ENCODE measurements around the gene TTC3.

Gene TTC3

DNA sequence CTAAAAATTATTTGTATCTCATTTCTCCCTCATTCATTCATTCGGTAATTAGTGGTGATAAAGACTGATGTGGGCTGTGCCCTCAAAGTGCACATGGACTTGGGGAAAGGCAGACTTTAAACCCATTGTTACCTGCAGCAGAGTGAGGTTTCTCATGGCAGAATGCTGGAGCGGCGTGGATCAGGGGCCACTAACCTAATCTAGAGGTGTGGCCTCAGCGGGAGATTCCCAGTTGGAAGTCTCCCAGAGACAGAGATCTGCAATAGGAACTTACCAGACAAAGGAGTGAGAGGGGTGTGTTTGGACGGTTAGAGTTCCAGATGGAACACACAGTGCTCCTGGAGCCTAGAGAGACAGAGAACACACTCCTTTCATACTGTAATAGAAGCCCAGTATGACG lies 120.6 kb downstream of the TTC3 start:
- Histone ChIP-seq H3K27me3 (replicated peaks) (no peaks in the 10 kb centered on the region), H3K27ac (no peak overlapping the region), H3K4me3 (ENCODE audit: low read depth, low read length) (no peak overlapping the region), H3K36me3 (replicated peaks) (peaks cover 67% of the 10 kb centered on the region)
- TF ChIP-seq, protein P1, sequence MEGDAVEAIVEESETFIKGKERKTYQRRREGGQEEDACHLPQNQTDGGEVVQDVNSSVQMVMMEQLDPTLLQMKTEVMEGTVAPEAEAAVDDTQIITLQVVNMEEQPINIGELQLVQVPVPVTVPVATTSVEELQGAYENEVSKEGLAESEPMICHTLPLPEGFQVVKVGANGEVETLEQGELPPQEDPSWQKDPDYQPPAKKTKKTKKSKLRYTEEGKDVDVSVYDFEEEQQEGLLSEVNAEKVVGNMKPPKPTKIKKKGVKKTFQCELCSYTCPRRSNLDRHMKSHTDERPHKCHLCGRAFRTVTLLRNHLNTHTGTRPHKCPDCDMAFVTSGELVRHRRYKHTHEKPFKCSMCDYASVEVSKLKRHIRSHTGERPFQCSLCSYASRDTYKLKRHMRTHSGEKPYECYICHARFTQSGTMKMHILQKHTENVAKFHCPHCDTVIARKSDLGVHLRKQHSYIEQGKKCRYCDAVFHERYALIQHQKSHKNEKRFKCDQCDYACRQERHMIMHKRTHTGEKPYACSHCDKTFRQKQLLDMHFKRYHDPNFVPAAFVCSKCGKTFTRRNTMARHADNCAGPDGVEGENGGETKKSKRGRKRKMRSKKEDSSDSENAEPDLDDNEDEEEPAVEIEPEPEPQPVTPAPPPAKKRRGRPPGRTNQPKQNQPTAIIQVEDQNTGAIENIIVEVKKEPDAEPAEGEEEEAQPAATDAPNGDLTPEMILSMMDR (IDR thresholded peaks at IDR 0.05; ENCODE audit: low read depth, low read length, missing control alignments): no peak
- in situ Hi-C loops (cut with HindIII; ENCODE audit: low pct_ligation_motif_present, low sequenced_read_pairs): no loop called here
- DNase-seq: no peak

DNA sequence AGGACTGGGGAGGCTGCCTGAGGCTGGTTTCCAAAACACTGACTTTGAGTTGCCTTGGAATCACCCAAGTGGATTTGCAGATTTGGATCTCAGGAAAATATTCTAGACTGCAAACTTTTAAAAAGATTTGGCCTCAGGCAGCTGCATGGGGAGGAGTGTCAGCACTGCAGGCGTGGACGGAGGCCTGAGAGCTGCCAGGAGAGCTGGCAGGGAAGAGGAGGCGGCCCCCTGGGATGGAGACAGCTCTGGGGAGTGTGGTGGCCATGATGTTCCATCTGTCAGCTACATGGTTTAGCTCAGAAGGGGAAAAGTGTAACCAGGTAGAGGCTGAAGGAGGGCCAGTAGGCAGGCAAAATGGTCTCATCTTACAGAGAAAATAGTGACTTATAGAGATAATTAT lies 122.0 kb downstream of the TTC3 start:
- peaks cover 63% of the 10 kb centered on the region for H3K36me3 ChIP-seq (replicated peaks)

DNA sequence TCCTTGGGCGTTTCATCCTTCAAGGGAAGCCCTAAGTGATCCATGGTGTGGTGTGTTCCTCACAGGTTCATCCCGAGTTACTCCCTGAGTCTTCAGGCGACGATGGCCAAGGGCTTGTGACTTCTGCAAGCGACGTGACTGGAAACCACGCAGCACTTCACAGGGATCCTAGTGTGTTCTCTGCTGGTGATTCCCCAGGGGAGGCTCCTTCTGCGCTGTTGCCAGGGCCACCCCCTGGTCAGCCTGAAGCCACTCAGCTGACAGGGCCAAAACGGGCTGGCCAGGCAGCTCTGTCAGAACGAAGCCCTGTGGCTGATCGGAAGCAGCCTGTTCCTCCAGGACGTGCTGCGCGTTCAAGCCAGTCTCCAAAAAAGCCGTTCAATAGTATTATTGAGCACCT lies 122.6 kb downstream of the TTC3 start:
- Histone ChIP-seq H3K27ac (no peak overlapping the region), H3K4me3 (ENCODE audit: low read depth, low read length) (no peak overlapping the region), H3K36me3 (replicated peaks) (peaks cover 63% of the 10 kb centered on the region), H3K27me3 (replicated peaks) (no peaks in the 10 kb centered on the region)
- DNase-seq: no peak
- in situ Hi-C loops (cut with HindIII; ENCODE audit: low pct_ligation_motif_present, low sequenced_read_pairs): no loop called here
- TF ChIP-seq, protein P1 (IDR thresholded peaks at IDR 0.05; ENCODE audit: low read depth, low read length, missing control alignments): no peak

More for the DNA sequence above, 122.0 kb downstream of the TTC3 start:
- Histone ChIP-seq H3K27me3 (replicated peaks) (no peaks in the 10 kb centered on the region), H3K27ac (no peak overlapping the region), H3K4me3 (ENCODE audit: low read depth, low read length) (no peak overlapping the region)
- in situ Hi-C loops (cut with HindIII; ENCODE audit: low pct_ligation_motif_present, low sequenced_read_pairs): no loop called here
- no peak for DNase-seq
- TF ChIP-seq, protein P1 (IDR thresholded peaks at IDR 0.05; ENCODE audit: low read depth, low read length, missing control alignments): no peak

DNA sequence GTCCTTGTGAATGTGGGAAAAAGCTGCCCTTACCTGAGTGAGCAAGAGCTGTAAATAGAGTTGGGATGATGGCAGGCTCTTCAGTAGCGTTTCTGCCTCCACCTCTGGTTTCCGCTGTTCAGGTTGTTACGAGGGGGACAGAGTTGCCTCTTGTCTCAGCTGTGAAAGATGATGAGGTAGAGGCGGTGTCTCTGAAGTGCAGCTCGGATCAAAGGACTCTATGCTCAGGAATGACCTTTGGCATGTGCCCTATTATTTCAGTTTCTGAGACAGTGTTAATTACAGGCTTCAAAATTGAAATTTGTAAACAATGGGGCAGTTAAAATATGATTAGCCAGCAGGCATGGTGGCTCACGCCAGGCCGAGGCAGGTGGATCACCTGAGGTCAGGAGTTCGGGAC lies 123.8 kb downstream of the TTC3 start:
- no peak overlapping the region for H3K27ac ChIP-seq
- H3K36me3 ChIP-seq (replicated peaks): peaks cover 67% of the 10 kb centered on the region
- TF ChIP-seq, protein P1 (IDR thresholded peaks at IDR 0.05; ENCODE audit: low read depth, low read length, missing control alignments): no peak
- in situ Hi-C loops (cut with HindIII; ENCODE audit: low pct_ligation_motif_present, low sequenced_read_pairs): no loop called here
- H3K27me3 ChIP-seq (replicated peaks): no peaks in the 10 kb centered on the region
- no peak for DNase-seq
- H3K4me3 ChIP-seq (ENCODE audit: low read depth, low read length): no peak overlapping the region

DNA sequence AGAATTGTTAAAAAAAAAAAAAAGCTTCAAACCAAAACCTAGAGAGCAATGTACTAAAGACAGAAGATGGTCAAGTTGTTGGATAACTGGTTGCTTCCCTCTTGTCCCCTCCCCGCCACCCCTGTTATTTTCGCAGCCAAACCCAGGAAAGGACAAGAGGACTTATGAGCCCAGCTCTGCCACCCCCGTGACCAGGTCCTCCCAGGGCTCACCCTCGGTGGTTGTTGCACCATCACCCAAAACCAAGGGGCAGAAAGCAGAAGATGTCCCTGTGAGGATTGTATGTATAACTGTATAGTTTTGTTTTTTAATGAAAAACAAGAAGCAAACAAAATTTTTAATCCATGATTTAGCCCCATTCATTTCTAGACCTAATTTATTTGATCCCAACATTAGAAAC lies 124.7 kb downstream of the TTC3 start:
- Histone ChIP-seq H3K27ac (no peak overlapping the region), H3K4me3 (ENCODE audit: low read depth, low read length) (no peak overlapping the region), H3K27me3 (replicated peaks) (no peaks in the 10 kb centered on the region), H3K36me3 (replicated peaks) (peaks cover 65% of the 10 kb centered on the region)
- in situ Hi-C loops (cut with HindIII; ENCODE audit: low pct_ligation_motif_present, low sequenced_read_pairs): no loop called here
- TF ChIP-seq, protein P1 (IDR thresholded peaks at IDR 0.05; ENCODE audit: low read depth, low read length, missing control alignments): no peak
- no peak for DNase-seq

Data from brain microvascular endothelial cell (primary cell).